ENCODE results near the gene PXMP2.
"Not testable (repeated sequence)": the region's sequence is repeated elsewhere in the genome, so short reads cannot be mapped to it uniquely, and the experiment has no call there.

Gene PXMP2

GRCh38 chr12:132660996-132661395 is 26.4 kb upstream of the PXMP2 start:
- no peak for FAIRE-seq

- no peak for FAIRE-seq
Observed at GRCh38 chr12:132661972-132662371, 25.4 kb upstream of the PXMP2 start.

GRCh38 chr12:132662901-132663755 is 24.3 kb upstream of the PXMP2 start:
- FAIRE-seq, result no peak

- FAIRE-seq, result no peak
Observed at GRCh38 chr12:132664206-132665148, 22.9 kb upstream of the PXMP2 start.

- no peak for FAIRE-seq
Observed at GRCh38 chr12:132665149-132665491, 22.3 kb upstream of the PXMP2 start.

GRCh38 chr12:132665794-132666193 is 21.6 kb upstream of the PXMP2 start:
- FAIRE-seq, result no peak

- FAIRE-seq, result no peak
Observed at GRCh38 chr12:132668191-132669088, 18.9 kb upstream of the PXMP2 start.

- FAIRE-seq, result no peak
Observed at GRCh38 chr12:132669166-132669879, 18.1 kb upstream of the PXMP2 start.

GRCh38 chr12:132672116-132672515 is 15.3 kb upstream of the PXMP2 start:
- no peak for FAIRE-seq

- no peak for FAIRE-seq
Observed at GRCh38 chr12:132672678-132673077, 14.7 kb upstream of the PXMP2 start.

GRCh38 chr12:132673288-132674179 is 13.9 kb upstream of the PXMP2 start:
- FAIRE-seq, result no peak

- no peak for FAIRE-seq
Observed at GRCh38 chr12:132674561-132674960, 12.8 kb upstream of the PXMP2 start.

- FAIRE-seq, result no peak
Observed at GRCh38 chr12:132675757-132676432, 11.5 kb upstream of the PXMP2 start.

GRCh38 chr12:132677492-132677891 is 9.9 kb upstream of the PXMP2 start:
- no peak for FAIRE-seq

- no peak for FAIRE-seq
Observed at GRCh38 chr12:132685400-132685799, 2.0 kb upstream of the PXMP2 start.

- no peak for FAIRE-seq
Observed at GRCh38 chr12:132686825-132687210, 569 bp upstream of the PXMP2 start.

GRCh38 chr12:132689227-132689626 is 1.8 kb downstream of the PXMP2 start:
- no peak for FAIRE-seq

GRCh38 chr12:132690112-132690511 is 2.7 kb downstream of the PXMP2 start:
- no peak for FAIRE-seq

GRCh38 chr12:132692030-132692429 is 4.6 kb downstream of the PXMP2 start:
- not testable (repeated sequence) for FAIRE-seq

- FAIRE-seq, result not testable (repeated sequence)
Observed at GRCh38 chr12:132694888-132695287, 7.5 kb downstream of the PXMP2 start.

Measured in endometrium (tissue), 2 donors.